GM12878 (cell line): Measurements from ENCODE around the gene OMG. TPM values are rescaled to one million over a fixed set of nuclear protein-coding genes. Genes with fewer than 3 reads are reported as not detected.

ENCODE experiments used
- ATF7 ChIP-seq: fragments of 450-650 bp; IDR thresholded peaks from 2 replicates; pipeline ENCODE4 v1.6.1; 2016; ENCODE audit warnings: low read depth, mild to moderate bottlenecking
- CREB1 ChIP-seq: IDR thresholded peaks from 2 replicates; pipeline ENCODE4 v1.6.1; 2012; ENCODE audit warnings: low read depth, mild to moderate bottlenecking, inconsistent platforms
- CTCF ChIP-seq, 3 experiments: IDR thresholded peaks in 2 of 3; conservative IDR thresholded peaks in 1 of 3; 2 replicates each; pipeline ENCODE4 v1.5.1; 2011; ENCODE audit warnings: low read depth in 3 of 3, low read length in 3 of 3, mild to moderate bottlenecking in 3 of 3, control low read depth in 2 of 3, moderate library complexity in 2 of 3, inconsistent platforms in 1 of 3, mixed read lengths in 1 of 3; ENCODE audit not compliant: control insufficient read depth in 2 of 3, insufficient read depth in 1 of 3; ENCODE audit errors: extremely low read depth in 1 of 3
- EP300 ChIP-seq, 2 experiments: fragments of 150-350 bp in 1 of 2; IDR thresholded peaks; 2 replicates each; pipeline ENCODE4 v1.6.1; 2011 to 2012; ENCODE audit warnings: low read depth in 2 of 2, low read length in 2 of 2, borderline replicate concordance in 1 of 2, improper control_type of control experiment in 1 of 2, inconsistent platforms in 1 of 2; ENCODE audit not compliant: control insufficient read depth in 1 of 2
- FOXK2 ChIP-seq: fragments of 450-650 bp; IDR thresholded peaks from 2 replicates; pipeline ENCODE4 v1.6.1; 2017; ENCODE audit warnings: mild to moderate bottlenecking, moderate library complexity
- FOXM1 ChIP-seq: IDR thresholded peaks from 2 replicates; pipeline ENCODE4 v1.6.1; 2012; ENCODE audit warnings: low read depth, mild to moderate bottlenecking, inconsistent platforms, low read length, moderate library complexity
- HCFC1 ChIP-seq: fragments of 150-350 bp; IDR thresholded peaks from 2 replicates; pipeline ENCODE4 v1.6.1; 2014; ENCODE audit warnings: low read length
- HDAC2 ChIP-seq: fragments of 200-600 bp; sonication (generic); IDR thresholded peaks from 2 replicates; pipeline ENCODE4 v1.6.1; 2017
- HDAC6 ChIP-seq: fragments of 200-600 bp; sonication (generic); IDR thresholded peaks from one replicate; pipeline ENCODE4 v1.8.0; 2017; ENCODE audit warnings: antibody characterized with exemption; ENCODE audit not compliant: unreplicated experiment
- IKZF2 ChIP-seq, 2 experiments: fragments of 450-650 bp; IDR thresholded peaks; 2 replicates each; pipeline ENCODE4 v1.6.1; 2017; ENCODE audit warnings: mild to moderate bottlenecking in 2 of 2, moderate library complexity in 2 of 2
- NFYB ChIP-seq: IDR thresholded peaks from 2 replicates; pipeline ENCODE4 v1.6.1; 2011; ENCODE audit warnings: low read depth, mild to moderate bottlenecking, low read length, improper control_type of control experiment, moderate library complexity; ENCODE audit not compliant: insufficient read depth
- POLR2AphosphoS5 ChIP-seq: IDR thresholded peaks from 2 replicates; pipeline ENCODE4 v1.6.1; 2011; ENCODE audit warnings: mild to moderate bottlenecking, low read length, inconsistent platforms
- SREBF1 ChIP-seq: IDR thresholded peaks from 2 replicates; pipeline ENCODE4 v1.6.1; 2012; ENCODE audit warnings: mild to moderate bottlenecking, low read length
- STAT3 ChIP-seq: IDR thresholded peaks from 2 replicates; pipeline ENCODE4 v1.6.1; 2011; ENCODE audit warnings: low read depth, low read length, improper control_type of control experiment
- SUZ12 ChIP-seq: fragments of 200-600 bp; sonication (generic); IDR thresholded peaks from one replicate; pipeline ENCODE4 v1.6.1; 2018; ENCODE audit warnings: antibody characterized with exemption, mild to moderate bottlenecking; ENCODE audit not compliant: unreplicated experiment
- TCF3 ChIP-seq: IDR thresholded peaks from 2 replicates; pipeline ENCODE4 v1.6.1; 2012; ENCODE audit warnings: low read depth, mild to moderate bottlenecking, low read length, borderline replicate concordance; ENCODE audit not compliant: insufficient read depth
- ZBED1 ChIP-seq: IDR thresholded peaks from 2 replicates; pipeline ENCODE4 v1.6.1; 2016; ENCODE audit warnings: borderline replicate concordance
- ZNF592 ChIP-seq: fragments of 450-650 bp; IDR thresholded peaks from 2 replicates; pipeline ENCODE4 v1.6.1; 2017; ENCODE audit warnings: mild to moderate bottlenecking, moderate library complexity
- polyA plus RNA-seq, 11 experiments: library from polyadenylated mRNA; depleted of rRNA in 4 of 11; unstranded in 6 of 11; stranded (reverse) in 5 of 11; fragments of >200 nt; fragmentation: Nextera tagmentation in 4 of 11; fragmentation: Illumina TruSeq in 1 of 11; extraction: Ambion mirVana in 4 of 11; extraction: Trizol in 1 of 11; gene quantifications; 1 replicate in 1 of 11; 2 replicates in 10 of 11; pipeline versions ENCODE4 v1.2.1 to v1.2.3, GENCODE V29; 2011 to 2016; ENCODE audit warnings: inconsistent platforms in 2 of 11, missing spikeins in 2 of 11, low read depth in 1 of 11
- total RNA-seq, 4 experiments: library from RNA; depleted of rRNA in 3 of 4; stranded (reverse); fragments of >200 nt in 3 of 4; fragmentation: Illumina TruSeq in 1 of 4; extraction: Trizol in 1 of 4; gene quantifications; 2 replicates each; pipeline versions ENCODE4 v1.2.1 to v1.2.3, GENCODE V29; 2013 to 2021
- TF ChIP-seq, protein P1 (sequence below): fragments of 450-650 bp; IDR thresholded peaks from 2 replicates; pipeline ENCODE4 v1.6.1; 2016; ENCODE audit warnings: mild to moderate bottlenecking
- TF ChIP-seq, protein P2 (sequence below): fragments of 450-650 bp; IDR thresholded peaks from 2 replicates; pipeline ENCODE4 v1.6.1; 2014; ENCODE audit warnings: mild to moderate bottlenecking
- TF ChIP-seq, protein P3 (sequence below): fragments of 450-650 bp; IDR thresholded peaks from 2 replicates; pipeline ENCODE4 v1.6.1; 2017; ENCODE audit warnings: low read depth, mild to moderate bottlenecking, moderate library complexity

Gene OMG
- total and polyA plus RNA-seq, 10 of the 15 experiments (the other 5 are each of a cell fraction or from before 2014, with no cell fraction given), result 0.09 to 0.96 (median 0.26) TPM

DNA sequence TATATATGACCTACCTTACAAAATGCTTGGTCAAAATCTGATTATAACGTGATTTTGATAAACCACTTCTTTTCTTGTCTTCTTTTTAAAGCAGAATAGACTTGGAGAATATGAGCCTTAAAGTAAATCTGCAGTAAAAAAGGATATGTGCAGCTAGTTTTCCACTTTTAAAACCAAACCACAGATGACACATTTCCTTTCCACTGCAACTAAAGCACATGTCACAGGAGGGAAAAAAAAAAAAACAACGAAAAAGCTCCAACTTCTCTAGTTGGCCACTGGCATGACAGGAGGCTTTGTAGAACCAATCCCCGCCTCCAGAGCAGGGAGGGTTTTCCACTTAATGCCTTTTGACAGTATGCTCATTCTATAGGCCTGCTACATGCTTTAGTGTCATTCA is 24.4 kb upstream of the OMG start, which contains the start of gene EVI2A (continued):
- TF ChIP-seq POLR2AphosphoS5 (no peak), TCF3 (no peak), HCFC1 (no peak), HDAC2 (no peak), ZBED1 (no peak; the same call in 1 of the 2 replicates), NFYB (peak; percentile 71; the same call in 1 of the 2 replicates), ZNF592 (no peak), FOXM1 (peak; percentile 40; the same call in 1 of the 2 replicates), CTCF (IDR thresholded peaks at IDR 0.05 in 2 of 3, conservative IDR thresholded peaks at IDR 0.05 in 1 of 3; ENCODE audit: control insufficient read depth in 2 of 3, extremely low read depth in 1 of 3, insufficient read depth in 1 of 3, low read depth in 3 of 3, low read length in 3 of 3) (no peak), CREB1 (peak; percentile 84), ATF7 (peak; percentile 71), EP300 (IDR thresholded peaks at IDR 0.05; ENCODE audit: borderline replicate concordance in 1 of 2, control insufficient read depth in 1 of 2, low read depth in 2 of 2, low read length in 2 of 2) (peak in 1 of 2 experiments; percentile 31; a peak in 1 of 4 replicates), FOXK2 (no peak), SUZ12 (no peak), HDAC6 (no peak), SREBF1 (no peak), IKZF2 (IDR thresholded peaks at IDR 0.05) (peak in 1 of 2 experiments; percentile 25), STAT3 (no peak)
- TF ChIP-seq, protein P1, sequence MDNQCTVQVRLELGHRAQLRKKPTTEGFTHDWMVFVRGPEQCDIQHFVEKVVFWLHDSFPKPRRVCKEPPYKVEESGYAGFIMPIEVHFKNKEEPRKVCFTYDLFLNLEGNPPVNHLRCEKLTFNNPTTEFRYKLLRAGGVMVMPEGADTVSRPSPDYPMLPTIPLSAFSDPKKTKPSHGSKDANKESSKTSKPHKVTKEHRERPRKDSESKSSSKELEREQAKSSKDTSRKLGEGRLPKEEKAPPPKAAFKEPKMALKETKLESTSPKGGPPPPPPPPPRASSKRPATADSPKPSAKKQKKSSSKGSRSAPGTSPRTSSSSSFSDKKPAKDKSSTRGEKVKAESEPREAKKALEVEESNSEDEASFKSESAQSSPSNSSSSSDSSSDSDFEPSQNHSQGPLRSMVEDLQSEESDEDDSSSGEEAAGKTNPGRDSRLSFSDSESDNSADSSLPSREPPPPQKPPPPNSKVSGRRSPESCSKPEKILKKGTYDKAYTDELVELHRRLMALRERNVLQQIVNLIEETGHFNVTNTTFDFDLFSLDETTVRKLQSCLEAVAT, result no peak
- TF ChIP-seq, protein P2, sequence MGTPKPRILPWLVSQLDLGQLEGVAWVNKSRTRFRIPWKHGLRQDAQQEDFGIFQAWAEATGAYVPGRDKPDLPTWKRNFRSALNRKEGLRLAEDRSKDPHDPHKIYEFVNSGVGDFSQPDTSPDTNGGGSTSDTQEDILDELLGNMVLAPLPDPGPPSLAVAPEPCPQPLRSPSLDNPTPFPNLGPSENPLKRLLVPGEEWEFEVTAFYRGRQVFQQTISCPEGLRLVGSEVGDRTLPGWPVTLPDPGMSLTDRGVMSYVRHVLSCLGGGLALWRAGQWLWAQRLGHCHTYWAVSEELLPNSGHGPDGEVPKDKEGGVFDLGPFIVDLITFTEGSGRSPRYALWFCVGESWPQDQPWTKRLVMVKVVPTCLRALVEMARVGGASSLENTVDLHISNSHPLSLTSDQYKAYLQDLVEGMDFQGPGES, result no peak
- TF ChIP-seq, protein P3, sequence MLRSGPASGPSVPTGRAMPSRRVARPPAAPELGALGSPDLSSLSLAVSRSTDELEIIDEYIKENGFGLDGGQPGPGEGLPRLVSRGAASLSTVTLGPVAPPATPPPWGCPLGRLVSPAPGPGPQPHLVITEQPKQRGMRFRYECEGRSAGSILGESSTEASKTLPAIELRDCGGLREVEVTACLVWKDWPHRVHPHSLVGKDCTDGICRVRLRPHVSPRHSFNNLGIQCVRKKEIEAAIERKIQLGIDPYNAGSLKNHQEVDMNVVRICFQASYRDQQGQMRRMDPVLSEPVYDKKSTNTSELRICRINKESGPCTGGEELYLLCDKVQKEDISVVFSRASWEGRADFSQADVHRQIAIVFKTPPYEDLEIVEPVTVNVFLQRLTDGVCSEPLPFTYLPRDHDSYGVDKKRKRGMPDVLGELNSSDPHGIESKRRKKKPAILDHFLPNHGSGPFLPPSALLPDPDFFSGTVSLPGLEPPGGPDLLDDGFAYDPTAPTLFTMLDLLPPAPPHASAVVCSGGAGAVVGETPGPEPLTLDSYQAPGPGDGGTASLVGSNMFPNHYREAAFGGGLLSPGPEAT, result peak; percentile 53; the same call in 1 of the 2 replicates
